HCT116 (cell line): Measurements from ENCODE around the gene EARS2.

Experiments
- EZH2 ChIP-seq: fragments of 200-600 bp; sonication (generic); IDR thresholded peaks from 2 replicates; pipeline ENCODE4 v1.6.1; 2017; ENCODE audit warnings: antibody characterized with exemption, mixed run types
- FOSL1 ChIP-seq: IDR thresholded peaks from 2 replicates; pipeline ENCODE4 v1.6.1; 2012; ENCODE audit warnings: low read depth
- POLR2A ChIP-seq: IDR thresholded peaks from 2 replicates; pipeline ENCODE4 v1.7.0; 2011; ENCODE audit warnings: borderline replicate concordance; ENCODE audit not compliant: insufficient read depth, insufficient read length; ENCODE audit errors: extremely low read depth
- RAD21 ChIP-seq: IDR thresholded peaks from 2 replicates; pipeline ENCODE4 v1.6.1; 2012; ENCODE audit warnings: low read depth, mild to moderate bottlenecking
- SP1 ChIP-seq: IDR thresholded peaks from 2 replicates; pipeline ENCODE4 v1.6.1; 2012; ENCODE audit warnings: low read depth
- ZNF274 ChIP-seq: fragments of 200-500 bp; sonication (Bioruptor generic); IDR thresholded peaks from 2 replicates; pipeline ENCODE4 v1.6.1; 2014; ENCODE audit warnings: mild to moderate bottlenecking, low read depth, low read length, inconsistent platforms
- TF ChIP-seq, protein P1 (sequence below), 3 experiments: fragments of 200-600 bp in 1 of 3; sonication (generic) in 1 of 3; IDR thresholded peaks in 2 of 3; conservative IDR thresholded peaks in 1 of 3; 2 replicates each; pipeline ENCODE4 v1.5.1; 2012 to 2017; ENCODE audit warnings: low read depth in 2 of 3, low read length in 2 of 3, antibody characterized with exemption in 1 of 3, borderline replicate concordance in 1 of 3, control low read depth in 1 of 3, mild to moderate bottlenecking in 1 of 3, mixed read lengths in 1 of 3, mixed run types in 1 of 3, moderate library complexity in 1 of 3; ENCODE audit not compliant: insufficient read depth in 1 of 3
- TF ChIP-seq, protein P2 (sequence below): IDR thresholded peaks from 2 replicates; pipeline ENCODE4 v1.6.1; 2012; ENCODE audit warnings: low read depth

DNA sequence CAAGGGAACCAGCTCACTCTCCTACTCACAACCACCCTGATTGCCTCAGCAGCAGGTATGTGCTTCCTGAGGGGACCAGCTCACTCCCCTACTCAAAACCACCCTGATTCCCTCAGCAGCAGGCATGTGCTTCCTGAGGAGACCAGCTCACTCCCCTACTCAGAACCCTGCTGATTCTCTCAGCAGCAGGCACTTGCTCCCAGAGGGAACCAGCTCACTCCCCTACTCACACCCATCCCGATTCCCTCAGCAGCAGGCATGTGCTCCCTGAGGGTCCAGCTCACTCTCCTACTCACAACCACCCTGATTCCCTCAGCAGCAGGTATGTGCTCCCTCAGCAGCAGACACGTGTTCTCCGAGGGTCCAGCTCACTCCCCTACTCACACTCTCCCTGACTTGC lies 78.0 kb downstream of the EARS2 start:
- TF ChIP-seq POLR2A (no peak), SP1 (no peak), EZH2 (no peak), ZNF274 (no peak), RAD21 (no peak), FOSL1 (no peak)
- TF ChIP-seq, protein P1, sequence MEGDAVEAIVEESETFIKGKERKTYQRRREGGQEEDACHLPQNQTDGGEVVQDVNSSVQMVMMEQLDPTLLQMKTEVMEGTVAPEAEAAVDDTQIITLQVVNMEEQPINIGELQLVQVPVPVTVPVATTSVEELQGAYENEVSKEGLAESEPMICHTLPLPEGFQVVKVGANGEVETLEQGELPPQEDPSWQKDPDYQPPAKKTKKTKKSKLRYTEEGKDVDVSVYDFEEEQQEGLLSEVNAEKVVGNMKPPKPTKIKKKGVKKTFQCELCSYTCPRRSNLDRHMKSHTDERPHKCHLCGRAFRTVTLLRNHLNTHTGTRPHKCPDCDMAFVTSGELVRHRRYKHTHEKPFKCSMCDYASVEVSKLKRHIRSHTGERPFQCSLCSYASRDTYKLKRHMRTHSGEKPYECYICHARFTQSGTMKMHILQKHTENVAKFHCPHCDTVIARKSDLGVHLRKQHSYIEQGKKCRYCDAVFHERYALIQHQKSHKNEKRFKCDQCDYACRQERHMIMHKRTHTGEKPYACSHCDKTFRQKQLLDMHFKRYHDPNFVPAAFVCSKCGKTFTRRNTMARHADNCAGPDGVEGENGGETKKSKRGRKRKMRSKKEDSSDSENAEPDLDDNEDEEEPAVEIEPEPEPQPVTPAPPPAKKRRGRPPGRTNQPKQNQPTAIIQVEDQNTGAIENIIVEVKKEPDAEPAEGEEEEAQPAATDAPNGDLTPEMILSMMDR (IDR thresholded peaks at IDR 0.05 in 2 of 3, conservative IDR thresholded peaks at IDR 0.05 in 1 of 3; ENCODE audit: borderline replicate concordance in 1 of 3, insufficient read depth in 1 of 3, low read depth in 2 of 3, low read length in 2 of 3), result no peak
- TF ChIP-seq, protein P2, sequence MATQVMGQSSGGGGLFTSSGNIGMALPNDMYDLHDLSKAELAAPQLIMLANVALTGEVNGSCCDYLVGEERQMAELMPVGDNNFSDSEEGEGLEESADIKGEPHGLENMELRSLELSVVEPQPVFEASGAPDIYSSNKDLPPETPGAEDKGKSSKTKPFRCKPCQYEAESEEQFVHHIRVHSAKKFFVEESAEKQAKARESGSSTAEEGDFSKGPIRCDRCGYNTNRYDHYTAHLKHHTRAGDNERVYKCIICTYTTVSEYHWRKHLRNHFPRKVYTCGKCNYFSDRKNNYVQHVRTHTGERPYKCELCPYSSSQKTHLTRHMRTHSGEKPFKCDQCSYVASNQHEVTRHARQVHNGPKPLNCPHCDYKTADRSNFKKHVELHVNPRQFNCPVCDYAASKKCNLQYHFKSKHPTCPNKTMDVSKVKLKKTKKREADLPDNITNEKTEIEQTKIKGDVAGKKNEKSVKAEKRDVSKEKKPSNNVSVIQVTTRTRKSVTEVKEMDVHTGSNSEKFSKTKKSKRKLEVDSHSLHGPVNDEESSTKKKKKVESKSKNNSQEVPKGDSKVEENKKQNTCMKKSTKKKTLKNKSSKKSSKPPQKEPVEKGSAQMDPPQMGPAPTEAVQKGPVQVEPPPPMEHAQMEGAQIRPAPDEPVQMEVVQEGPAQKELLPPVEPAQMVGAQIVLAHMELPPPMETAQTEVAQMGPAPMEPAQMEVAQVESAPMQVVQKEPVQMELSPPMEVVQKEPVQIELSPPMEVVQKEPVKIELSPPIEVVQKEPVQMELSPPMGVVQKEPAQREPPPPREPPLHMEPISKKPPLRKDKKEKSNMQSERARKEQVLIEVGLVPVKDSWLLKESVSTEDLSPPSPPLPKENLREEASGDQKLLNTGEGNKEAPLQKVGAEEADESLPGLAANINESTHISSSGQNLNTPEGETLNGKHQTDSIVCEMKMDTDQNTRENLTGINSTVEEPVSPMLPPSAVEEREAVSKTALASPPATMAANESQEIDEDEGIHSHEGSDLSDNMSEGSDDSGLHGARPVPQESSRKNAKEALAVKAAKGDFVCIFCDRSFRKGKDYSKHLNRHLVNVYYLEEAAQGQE, result no peak
